Measurements from ENCODE around the gene KRT4. TPM values are rescaled to one million over a fixed set of nuclear protein-coding genes. Genes with fewer than 3 reads are reported as not detected.

The KRT4 gene
- total RNA-seq, 1 donor from 2014 or later, result 0.29 TPM

GRCh38 chr12:52838609-52839435 lies 24.9 kb upstream of the KRT4 start:
- H3K27me3 Mint-ChIP-seq, result peaks cover 43% of the 10 kb centered on the region
- no peaks in the 10 kb centered on the region for H3K9me3 Mint-ChIP-seq (ENCODE audit: low read depth)
- TF ChIP-seq CTCF (IDR thresholded peaks at IDR 0.05; ENCODE audit: unreplicated experiment), result no peak
- no peaks in the 10 kb centered on the region for H3K36me3 Mint-ChIP-seq (ENCODE audit: insufficient read depth)
- no peak for DNase-seq (ENCODE audit: low spot score, unreplicated experiment)
- H3K4me1 Mint-ChIP-seq (ENCODE audit: low read depth), result no peaks in the 10 kb centered on the region
- no peak overlapping the region for H3K4me3 Mint-ChIP-seq (ENCODE audit: low read depth)
- no peak overlapping the region for H3K27ac Mint-ChIP-seq

- Mint-ChIP-seq H3K36me3 (ENCODE audit: insufficient read depth) (no peaks in the 10 kb centered on the region), H3K9me3 (ENCODE audit: low read depth) (no peaks in the 10 kb centered on the region), H3K4me1 (ENCODE audit: low read depth) (no peaks in the 10 kb centered on the region), H3K27ac (no peak overlapping the region), H3K4me3 (ENCODE audit: low read depth) (no peak overlapping the region), H3K27me3 (peaks cover 43% of the 10 kb centered on the region)
- TF ChIP-seq CTCF (IDR thresholded peaks at IDR 0.05; ENCODE audit: unreplicated experiment), result no peak
- DNase-seq (ENCODE audit: low spot score, unreplicated experiment), result no peak
Observed at GRCh38 chr12:52837781-52838608, 24.1 kb upstream of the KRT4 start.

- H3K36me3 Mint-ChIP-seq (ENCODE audit: insufficient read depth), result no peaks in the 10 kb centered on the region
- no peaks in the 10 kb centered on the region for H3K9me3 Mint-ChIP-seq (ENCODE audit: low read depth)
- no peak for DNase-seq (ENCODE audit: low spot score, unreplicated experiment)
- H3K27ac Mint-ChIP-seq, result no peak overlapping the region
- no peak for TF ChIP-seq CTCF (IDR thresholded peaks at IDR 0.05; ENCODE audit: unreplicated experiment)
- H3K4me3 Mint-ChIP-seq (ENCODE audit: low read depth), result no peak overlapping the region
- peaks cover 42% of the 10 kb centered on the region for H3K27me3 Mint-ChIP-seq
- peaks cover 1% of the 10 kb centered on the region for H3K4me1 Mint-ChIP-seq (ENCODE audit: low read depth)
Observed at GRCh38 chr12:52837413-52837741, 23.5 kb upstream of the KRT4 start.

- TF ChIP-seq CTCF (IDR thresholded peaks at IDR 0.05; ENCODE audit: unreplicated experiment), result no peak
- H3K4me3 Mint-ChIP-seq (ENCODE audit: low read depth), result no peak overlapping the region
- no peak overlapping the region for H3K27ac Mint-ChIP-seq
- no peaks in the 10 kb centered on the region for H3K9me3 Mint-ChIP-seq (ENCODE audit: low read depth)
- peaks cover 40% of the 10 kb centered on the region for H3K27me3 Mint-ChIP-seq
- no peak for DNase-seq (ENCODE audit: low spot score, unreplicated experiment)
- H3K4me1 Mint-ChIP-seq (ENCODE audit: low read depth), result peaks cover 1% of the 10 kb centered on the region
- H3K36me3 Mint-ChIP-seq (ENCODE audit: insufficient read depth), result no peaks in the 10 kb centered on the region
Observed at GRCh38 chr12:52836491-52837412, 22.8 kb upstream of the KRT4 start.

- Mint-ChIP-seq H3K27ac (no peak overlapping the region), H3K9me3 (ENCODE audit: low read depth) (no peaks in the 10 kb centered on the region), H3K4me1 (ENCODE audit: low read depth) (peaks cover 1% of the 10 kb centered on the region), H3K4me3 (ENCODE audit: low read depth) (no peak overlapping the region), H3K27me3 (peaks cover 40% of the 10 kb centered on the region), H3K36me3 (ENCODE audit: insufficient read depth) (no peaks in the 10 kb centered on the region)
- no peak for TF ChIP-seq CTCF (IDR thresholded peaks at IDR 0.05; ENCODE audit: unreplicated experiment)
- no peak for DNase-seq (ENCODE audit: low spot score, unreplicated experiment)
Observed at GRCh38 chr12:52836042-52836466, 22.1 kb upstream of the KRT4 start.

Measured in progenitor cell of endocrine pancreas (in vitro differentiated cells).